Activated CD8-positive, alpha-beta T cell treated with anti-CD3 and anti-CD28 coated beads for 36 hours (primary cell): ENCODE data around the gene MAGEA2. TPM values are rescaled to one million over a fixed set of nuclear protein-coding genes. Genes with fewer than 3 reads are reported as not detected.
A peak's percentile ranks its signal among the peaks of the same experiment; 100 is the strongest.
"Not testable (repeated sequence)": the region's sequence is repeated elsewhere in the genome, so short reads cannot be mapped to it uniquely, and the experiment has no call there.

ENCODE experiments used
- ATAC-seq: fragments of 200-7000 bp; cut with Tn5 transposase; one replicate; pipeline ENCODE4 v1.10.0; 2021; ENCODE audit warnings: mild to moderate bottlenecking, moderate library complexity
- CTCF ChIA-PET: fragments of 350-600 bp; sonication (Branson Sonifier 250); formaldehyde crosslinking; loops from one replicate; lab custom pipeline; 2021; ENCODE audit warnings: antibody characterized with exemption; lab: Charles Lee
- POLR2A ChIA-PET: fragments of 350-600 bp; sonication (Branson Sonifier 250); formaldehyde crosslinking; loops from one replicate; lab custom pipeline; 2021; ENCODE audit warnings: antibody characterized with exemption; lab: Charles Lee
- DNase-seq: peaks from one replicate; pipeline ENCODE4 v3.0.0-alpha.2; 2020
- H3K27ac Mint-ChIP-seq: one replicate; pipeline ENCODE4 v1.8.0; 2021; ENCODE audit warnings: mild to moderate bottlenecking, mixed read lengths
- H3K27me3 Mint-ChIP-seq: one replicate; pipeline ENCODE4 v1.8.0; 2021; ENCODE audit warnings: mixed read lengths
- H3K36me3 Mint-ChIP-seq: one replicate; pipeline ENCODE4 v1.8.0; 2021; ENCODE audit warnings: low read depth, mixed read lengths
- H3K4me1 Mint-ChIP-seq: one replicate; pipeline ENCODE4 v1.8.0; 2021; ENCODE audit warnings: low read depth, mixed read lengths
- H3K4me3 Mint-ChIP-seq: one replicate; pipeline ENCODE4 v1.8.0; 2021; ENCODE audit warnings: mild to moderate bottlenecking, moderate library complexity, mixed read lengths
- H3K9me3 Mint-ChIP-seq: one replicate; pipeline ENCODE4 v1.8.0; 2021; ENCODE audit warnings: mixed read lengths
- intact Hi-C: fragments of 100-400 bp; cut with micrococcal nuclease; formaldehyde crosslinking; loops from one replicate; pipeline ENCODE4 v1.10.0; 2022
- total RNA-seq, 2 experiments: library from RNA; stranded (reverse); gene quantifications; one replicate each; pipeline ENCODE4 v1.2.3, GENCODE V29; 2021
- TF ChIP-seq, protein P1 (sequence below): fragments of 200-600 bp; IDR thresholded peaks from one replicate; pipeline ENCODE4 v1.8.0; 2022; ENCODE audit warnings: antibody characterized with exemption, mild to moderate bottlenecking

Gene MAGEA2
- not detected for total RNA-seq

GRCh38 chrX:152753686-152754650, at the start of gene MAGEA2:
TSS of gene MAGEA2 (minus strand) at chrX:152753842. CDS start at chrX:152751363, 2,479 bp downstream.
- ATAC-seq, H3K4me1 Mint-ChIP-seq, CTCF ChIA-PET, H3K27me3 Mint-ChIP-seq, intact Hi-C loops, H3K4me3 Mint-ChIP-seq, POLR2A ChIA-PET, H3K9me3 Mint-ChIP-seq, H3K27ac Mint-ChIP-seq, DNase-seq, H3K36me3 Mint-ChIP-seq: not testable (repeated sequence)

GRCh38 chrX:152798945-152799344, 45.3 kb upstream of the MAGEA2 start:
- no peak overlapping the region for H3K4me3 Mint-ChIP-seq
- TF ChIP-seq, protein P1, sequence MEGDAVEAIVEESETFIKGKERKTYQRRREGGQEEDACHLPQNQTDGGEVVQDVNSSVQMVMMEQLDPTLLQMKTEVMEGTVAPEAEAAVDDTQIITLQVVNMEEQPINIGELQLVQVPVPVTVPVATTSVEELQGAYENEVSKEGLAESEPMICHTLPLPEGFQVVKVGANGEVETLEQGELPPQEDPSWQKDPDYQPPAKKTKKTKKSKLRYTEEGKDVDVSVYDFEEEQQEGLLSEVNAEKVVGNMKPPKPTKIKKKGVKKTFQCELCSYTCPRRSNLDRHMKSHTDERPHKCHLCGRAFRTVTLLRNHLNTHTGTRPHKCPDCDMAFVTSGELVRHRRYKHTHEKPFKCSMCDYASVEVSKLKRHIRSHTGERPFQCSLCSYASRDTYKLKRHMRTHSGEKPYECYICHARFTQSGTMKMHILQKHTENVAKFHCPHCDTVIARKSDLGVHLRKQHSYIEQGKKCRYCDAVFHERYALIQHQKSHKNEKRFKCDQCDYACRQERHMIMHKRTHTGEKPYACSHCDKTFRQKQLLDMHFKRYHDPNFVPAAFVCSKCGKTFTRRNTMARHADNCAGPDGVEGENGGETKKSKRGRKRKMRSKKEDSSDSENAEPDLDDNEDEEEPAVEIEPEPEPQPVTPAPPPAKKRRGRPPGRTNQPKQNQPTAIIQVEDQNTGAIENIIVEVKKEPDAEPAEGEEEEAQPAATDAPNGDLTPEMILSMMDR, result no peak
- no peak for ATAC-seq
- H3K4me1 Mint-ChIP-seq, result no peaks in the 10 kb centered on the region
- peaks cover 4% of the 10 kb centered on the region for H3K27me3 Mint-ChIP-seq
- no peak for DNase-seq
- POLR2A ChIA-PET, result no interaction called here
- H3K27ac Mint-ChIP-seq, result no peak overlapping the region
- CTCF ChIA-PET, result no interaction called here
- H3K36me3 Mint-ChIP-seq, result no peaks in the 10 kb centered on the region
- intact Hi-C loops, result no loop called here
- no peaks in the 10 kb centered on the region for H3K9me3 Mint-ChIP-seq

DNA sequence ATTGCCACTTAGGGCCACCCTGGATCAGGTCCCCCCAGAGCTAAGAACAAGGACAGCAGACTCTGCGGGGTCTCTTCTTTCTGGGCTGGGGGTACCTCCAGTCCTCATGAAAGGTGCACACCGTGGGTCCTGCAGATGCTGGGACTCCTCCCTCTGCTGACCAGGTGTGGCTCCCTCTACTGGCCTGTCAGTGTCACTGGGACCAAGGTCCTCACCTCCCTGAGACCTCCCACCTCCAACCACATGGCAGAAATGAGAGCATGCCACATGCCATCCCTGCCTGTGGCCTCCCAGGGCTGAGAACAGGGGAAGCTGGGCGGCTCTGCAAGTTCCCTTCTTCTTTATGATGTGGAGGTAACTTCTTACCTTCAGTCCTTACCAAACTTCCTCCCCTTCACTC, 33.4 kb upstream of the MAGEA2 start:
- H3K27ac Mint-ChIP-seq, intact Hi-C loops, CTCF ChIA-PET, DNase-seq, H3K27me3 Mint-ChIP-seq, H3K36me3 Mint-ChIP-seq, H3K4me1 Mint-ChIP-seq, POLR2A ChIA-PET, H3K9me3 Mint-ChIP-seq, H3K4me3 Mint-ChIP-seq: not testable (repeated sequence)
- peak; percentile 70 for ATAC-seq

DNA sequence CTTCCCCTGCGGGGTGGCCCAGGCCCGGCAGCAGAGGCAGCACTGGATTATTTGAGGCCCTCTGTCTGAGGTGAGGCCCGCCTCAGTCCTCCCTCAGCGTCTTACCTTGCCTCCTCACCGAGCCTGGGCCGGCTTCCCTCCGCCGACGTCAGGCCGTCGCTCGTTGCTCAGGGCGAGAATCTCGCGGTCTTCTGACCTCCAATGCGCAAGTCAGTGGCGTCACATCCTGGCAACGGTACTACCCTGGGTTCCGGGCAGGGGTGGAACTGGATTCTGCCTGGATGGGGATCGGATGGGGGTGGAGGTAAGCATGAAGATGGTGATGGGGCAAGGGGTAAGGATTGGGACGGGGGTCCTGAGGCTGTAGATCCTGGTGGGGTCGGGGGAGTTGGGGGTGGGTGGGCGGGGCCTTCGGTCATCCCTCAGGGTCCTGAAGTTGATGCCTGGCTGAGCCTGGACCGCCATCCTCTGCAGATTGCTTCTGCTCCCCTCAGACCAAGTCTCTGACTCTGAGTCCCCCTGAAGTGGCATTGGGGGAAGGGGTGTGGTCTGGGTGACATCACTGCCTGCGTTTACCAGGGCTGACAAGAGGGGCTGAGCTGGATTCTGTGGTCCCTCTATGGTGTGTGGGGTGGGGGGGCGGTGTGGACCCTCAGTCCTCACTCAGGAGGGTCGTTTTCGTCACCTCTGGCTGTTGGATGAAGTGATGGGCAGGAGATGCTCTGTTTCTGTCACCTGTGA, 16.1 kb upstream of the MAGEA2 start, which contains the start of gene MAGEA6:
Gene MAGEA6 (minus strand): TSS at position 141 of the 741 bp plus-strand sequence. CDS start 2,039 bp downstream, outside the sequence.
- H3K27ac Mint-ChIP-seq, intact Hi-C loops, ATAC-seq, POLR2A ChIA-PET, DNase-seq, H3K4me1 Mint-ChIP-seq, H3K4me3 Mint-ChIP-seq, H3K9me3 Mint-ChIP-seq, CTCF ChIA-PET, H3K27me3 Mint-ChIP-seq, H3K36me3 Mint-ChIP-seq: not testable (repeated sequence)

- H3K36me3 Mint-ChIP-seq, H3K4me1 Mint-ChIP-seq, POLR2A ChIA-PET, CTCF ChIA-PET, H3K27me3 Mint-ChIP-seq, H3K27ac Mint-ChIP-seq, DNase-seq, H3K9me3 Mint-ChIP-seq, ATAC-seq, H3K4me3 Mint-ChIP-seq, intact Hi-C loops: not testable (repeated sequence)
Measured at GRCh38 chrX:152766562-152766961, 12.9 kb upstream of the MAGEA2 start.

DNA sequence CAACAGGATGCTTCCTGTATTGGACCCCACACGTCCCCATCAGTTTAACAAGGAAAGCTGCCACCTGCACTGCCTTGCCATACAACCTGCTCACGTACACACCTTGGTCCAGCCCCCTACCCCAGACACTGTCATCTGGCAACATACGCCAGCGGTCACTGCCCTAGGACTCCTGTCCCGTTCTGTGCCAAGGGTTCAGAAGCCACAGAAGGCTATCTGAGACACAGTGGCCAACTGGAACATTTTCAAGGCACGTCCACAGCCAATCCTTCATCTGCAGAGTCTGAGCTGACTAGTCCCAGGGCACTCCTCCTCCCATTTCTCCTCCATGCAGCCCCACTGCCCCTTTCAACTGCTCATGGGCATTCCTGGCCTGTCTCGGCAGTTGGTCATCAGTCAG, 7.9 kb upstream of the MAGEA2 start:
- H3K36me3 Mint-ChIP-seq, H3K27me3 Mint-ChIP-seq, H3K9me3 Mint-ChIP-seq, intact Hi-C loops, POLR2A ChIA-PET, H3K4me3 Mint-ChIP-seq, ATAC-seq, H3K4me1 Mint-ChIP-seq, CTCF ChIA-PET, DNase-seq, H3K27ac Mint-ChIP-seq: not testable (repeated sequence)

DNA sequence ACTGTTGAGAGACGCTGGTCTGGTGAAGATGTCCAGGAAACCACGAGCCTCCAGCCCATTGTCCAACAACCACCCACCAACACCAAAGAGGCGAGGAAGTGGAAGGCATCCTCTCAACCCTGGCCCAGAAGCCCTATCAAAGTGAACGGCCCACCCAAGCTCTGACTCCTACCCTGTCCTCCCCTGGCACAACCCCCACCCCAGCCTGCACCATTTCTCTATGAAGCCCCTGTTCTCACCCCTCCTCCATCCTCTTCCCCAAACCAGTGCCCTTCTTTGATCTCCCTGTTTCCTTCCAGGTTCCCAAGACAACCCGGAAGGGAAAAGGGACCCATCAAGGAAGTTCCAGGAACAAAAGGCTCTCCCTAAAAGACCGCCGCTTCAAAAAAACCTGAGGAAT, 5.9 kb upstream of the MAGEA2 start:
- POLR2A ChIA-PET, CTCF ChIA-PET, intact Hi-C loops, H3K27me3 Mint-ChIP-seq, H3K4me1 Mint-ChIP-seq, ATAC-seq, H3K9me3 Mint-ChIP-seq, H3K4me3 Mint-ChIP-seq, H3K36me3 Mint-ChIP-seq, H3K27ac Mint-ChIP-seq, DNase-seq: not testable (repeated sequence)

GRCh38 chrX:152758918-152759317, 5.3 kb upstream of the MAGEA2 start, which contains the start of gene CSAG3:
TSS of gene CSAG3 (plus strand) at chrX:152759218.
- DNase-seq, POLR2A ChIA-PET, H3K9me3 Mint-ChIP-seq, H3K4me3 Mint-ChIP-seq, H3K27ac Mint-ChIP-seq, CTCF ChIA-PET, H3K36me3 Mint-ChIP-seq, H3K4me1 Mint-ChIP-seq, ATAC-seq, intact Hi-C loops, H3K27me3 Mint-ChIP-seq: not testable (repeated sequence)

GRCh38 chrX:152754871-152755270, 1.2 kb upstream of the MAGEA2 start:
- H3K9me3 Mint-ChIP-seq, H3K36me3 Mint-ChIP-seq, H3K4me3 Mint-ChIP-seq, H3K4me1 Mint-ChIP-seq, intact Hi-C loops, DNase-seq, CTCF ChIA-PET, POLR2A ChIA-PET, ATAC-seq, H3K27ac Mint-ChIP-seq, H3K27me3 Mint-ChIP-seq: not testable (repeated sequence)
